GM21619 (cell line): ENCODE results near the gene ZFP14.
"Not testable (repeated sequence)": the region's sequence is repeated elsewhere in the genome, so short reads cannot be mapped to it uniquely, and the experiment has no call there.

ENCODE experiments used
- ATAC-seq: cut with Tn5 transposase; IDR thresholded peaks from one replicate; pipeline ENCODE4 v1.9.1; 2021; ENCODE audit not compliant: unreplicated experiment

Gene ZFP14

GRCh38 chr19:36331353-36332228 is 47.4 kb downstream of the ZFP14 start:
- peak; percentile 70 for ATAC-seq

- ATAC-seq, result no peak
Measured at GRCh38 chr19:36330216-36330615, 48.8 kb downstream of the ZFP14 start.

DNA sequence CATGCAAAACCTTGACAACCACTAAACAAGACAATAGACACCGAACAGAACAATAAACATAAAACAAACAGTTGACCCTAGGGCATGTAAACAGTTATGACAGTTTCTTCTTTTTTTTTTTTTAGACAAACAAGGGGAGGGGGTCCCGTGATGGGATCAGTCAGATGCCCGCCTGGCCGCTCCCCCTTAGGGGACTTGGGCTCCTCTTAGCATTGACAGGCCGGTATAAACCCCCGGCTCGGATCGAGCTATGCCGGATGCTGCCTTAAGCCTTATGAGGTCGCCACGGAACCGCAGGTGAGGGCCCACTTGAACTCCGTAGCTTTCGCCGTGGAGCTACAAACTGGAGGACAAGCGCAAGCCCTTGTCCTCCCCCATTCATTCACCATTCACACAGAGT is 49.5 kb downstream of the ZFP14 start:
- ATAC-seq, result not testable (repeated sequence)

- ATAC-seq, result not testable (repeated sequence)
Measured at GRCh38 chr19:36326649-36327048, 52.4 kb downstream of the ZFP14 start.

- not testable (repeated sequence) for ATAC-seq
Measured at GRCh38 chr19:36315164-36315563, 63.8 kb downstream of the ZFP14 start.

DNA sequence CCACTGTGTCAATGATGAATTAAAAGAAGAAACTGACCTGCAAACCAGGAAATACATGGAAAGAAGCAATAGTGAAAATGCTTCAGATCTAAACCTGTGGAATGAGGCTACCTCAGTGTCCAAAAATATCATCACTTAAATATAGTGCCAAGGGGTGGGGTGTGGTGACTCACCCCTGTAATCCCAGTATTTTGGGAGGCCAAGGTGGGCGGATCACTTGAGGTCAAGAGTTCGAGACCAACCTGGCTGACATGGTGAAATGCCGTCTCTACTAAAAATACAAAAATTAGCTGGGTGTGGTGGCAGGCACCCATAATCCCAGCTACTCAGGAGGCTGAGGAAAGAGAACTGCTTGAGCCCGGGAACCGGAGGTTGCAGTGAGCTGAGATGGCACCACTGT is 64.9 kb downstream of the ZFP14 start:
- not testable (repeated sequence) for ATAC-seq

DNA sequence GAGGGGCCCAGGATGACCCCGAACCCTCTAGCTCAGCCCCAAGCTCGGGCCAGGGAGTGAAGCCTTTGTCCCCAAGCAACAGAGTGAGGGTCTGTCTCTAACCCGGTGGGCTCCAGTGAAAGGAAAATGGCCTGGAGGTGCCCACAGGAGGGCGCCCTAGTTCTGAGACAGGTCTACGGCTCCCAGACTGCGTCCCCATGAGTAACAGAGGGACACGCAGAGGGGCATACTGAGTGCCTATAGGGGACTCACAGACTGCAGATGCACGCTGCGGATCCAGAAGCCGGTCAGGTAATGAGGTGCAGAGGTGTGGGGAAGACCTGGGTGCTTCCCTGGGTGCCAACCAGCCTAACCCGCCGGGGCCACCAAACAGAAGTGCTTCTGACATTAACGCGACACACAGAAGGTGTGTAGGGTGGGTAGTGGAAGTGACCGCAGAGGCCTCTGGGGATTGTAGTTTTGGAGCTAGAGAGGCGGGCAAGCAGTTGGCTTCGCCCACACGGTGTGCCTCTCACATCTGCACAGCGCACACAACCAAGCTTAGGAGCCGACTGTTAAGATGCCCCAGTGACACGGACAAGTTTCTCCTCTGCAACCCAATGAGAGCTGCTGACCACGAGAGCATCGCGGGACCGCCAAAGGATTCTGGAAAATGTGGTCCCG is 67.8 kb downstream of the ZFP14 start:
- ATAC-seq, result not testable (repeated sequence)

DNA sequence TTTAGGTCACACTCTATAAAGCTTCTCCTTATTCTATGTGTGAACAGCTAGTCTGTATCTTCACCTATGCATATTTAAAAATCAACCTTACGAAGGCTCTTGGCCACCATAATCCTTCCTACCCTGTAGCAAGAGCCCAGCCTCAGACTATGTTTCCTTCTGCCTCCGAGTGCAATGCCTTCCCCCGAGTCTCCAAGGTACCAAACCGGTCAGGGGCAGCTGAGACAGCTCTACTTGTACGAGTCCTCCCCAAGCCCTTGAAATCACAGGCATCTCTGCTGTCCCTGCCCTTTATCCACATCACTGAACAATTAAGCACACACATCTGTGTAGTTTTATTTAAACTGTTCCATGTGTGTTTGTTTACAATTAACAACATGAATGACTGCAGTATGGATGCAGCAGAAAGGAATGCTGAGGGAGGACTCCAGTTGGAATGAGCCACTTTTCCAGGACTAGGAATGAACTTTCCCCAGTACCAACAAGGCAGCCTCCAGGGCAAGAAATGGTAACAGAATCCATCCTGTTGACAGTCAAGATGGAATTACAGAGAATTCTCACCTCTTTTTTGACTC is 68.5 kb downstream of the ZFP14 start:
- not testable (repeated sequence) for ATAC-seq

DNA sequence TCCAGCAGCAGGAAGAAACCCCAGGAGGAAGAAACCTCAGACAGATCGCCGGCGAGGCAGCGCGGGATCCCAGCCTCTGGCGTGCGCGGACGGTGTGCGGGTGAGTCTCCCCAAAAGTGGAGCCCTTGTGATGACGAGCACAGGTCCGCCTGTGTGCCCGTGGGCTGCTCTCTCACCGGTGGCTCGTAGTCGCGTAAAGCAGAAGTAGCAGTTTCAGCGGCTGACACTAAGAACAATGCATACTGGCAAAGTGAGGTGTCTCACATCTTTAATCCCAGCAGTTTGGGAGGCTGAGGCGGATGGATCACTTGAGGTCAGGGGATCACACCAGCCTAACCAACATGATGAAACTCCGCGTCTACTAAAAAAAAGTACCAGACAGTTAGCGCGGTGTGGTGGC is 69.2 kb downstream of the ZFP14 start:
- ATAC-seq, result not testable (repeated sequence)

GRCh38 chr19:36309309-36309708 is 69.7 kb downstream of the ZFP14 start:
- ATAC-seq, result not testable (repeated sequence)

DNA sequence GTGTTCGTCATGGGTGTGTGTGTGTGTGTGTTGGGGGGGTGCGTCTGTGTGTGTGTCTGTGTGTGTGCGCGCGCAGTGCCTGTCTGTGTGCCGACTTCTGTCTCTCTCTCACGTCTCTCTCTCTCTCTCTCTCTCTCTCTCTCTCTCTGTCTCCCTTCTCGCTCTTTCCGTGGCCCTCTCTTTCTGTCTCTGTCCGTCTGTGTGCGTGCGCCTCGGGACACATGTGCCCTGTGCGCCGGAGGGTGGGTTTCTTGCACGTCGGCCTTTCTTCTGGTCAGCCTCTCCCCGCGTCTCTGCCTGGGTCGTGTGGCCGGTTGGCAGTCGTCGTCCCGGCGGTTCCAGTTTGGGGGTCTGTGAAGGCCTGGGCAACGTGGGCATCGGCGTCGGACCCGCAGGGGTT is 86.7 kb downstream of the ZFP14 start:
- ATAC-seq, result not testable (repeated sequence)
